Tibial nerve (tissue), 3 donors: Measurements from ENCODE around the gene RAD51D.

Experiments used
- POLR2A ChIP-seq, 2 donors: fragments of 450-650 bp; IDR thresholded peaks; one replicate each; pipeline ENCODE4 v1.6.1; 2017; ENCODE audit warnings: antibody characterized with exemption in 2 of 2, mild to moderate bottlenecking in 2 of 2, moderate library complexity in 2 of 2
- TF ChIP-seq, protein P1 (sequence below), 5 experiments: fragments of 200-600 bp in 3 of 5; fragments of 450-650 bp in 2 of 5; sonication (generic) in 3 of 5; IDR thresholded peaks; one replicate each; pipeline ENCODE4 v1.5.1; 2016 to 2019; ENCODE audit warnings: antibody characterized with exemption in 5 of 5, mild to moderate bottlenecking in 3 of 5, moderate library complexity in 2 of 5

GRCh38 chr17:35167046-35167445 is 47.4 kb upstream of the RAD51D start:
- TF ChIP-seq, protein P1, sequence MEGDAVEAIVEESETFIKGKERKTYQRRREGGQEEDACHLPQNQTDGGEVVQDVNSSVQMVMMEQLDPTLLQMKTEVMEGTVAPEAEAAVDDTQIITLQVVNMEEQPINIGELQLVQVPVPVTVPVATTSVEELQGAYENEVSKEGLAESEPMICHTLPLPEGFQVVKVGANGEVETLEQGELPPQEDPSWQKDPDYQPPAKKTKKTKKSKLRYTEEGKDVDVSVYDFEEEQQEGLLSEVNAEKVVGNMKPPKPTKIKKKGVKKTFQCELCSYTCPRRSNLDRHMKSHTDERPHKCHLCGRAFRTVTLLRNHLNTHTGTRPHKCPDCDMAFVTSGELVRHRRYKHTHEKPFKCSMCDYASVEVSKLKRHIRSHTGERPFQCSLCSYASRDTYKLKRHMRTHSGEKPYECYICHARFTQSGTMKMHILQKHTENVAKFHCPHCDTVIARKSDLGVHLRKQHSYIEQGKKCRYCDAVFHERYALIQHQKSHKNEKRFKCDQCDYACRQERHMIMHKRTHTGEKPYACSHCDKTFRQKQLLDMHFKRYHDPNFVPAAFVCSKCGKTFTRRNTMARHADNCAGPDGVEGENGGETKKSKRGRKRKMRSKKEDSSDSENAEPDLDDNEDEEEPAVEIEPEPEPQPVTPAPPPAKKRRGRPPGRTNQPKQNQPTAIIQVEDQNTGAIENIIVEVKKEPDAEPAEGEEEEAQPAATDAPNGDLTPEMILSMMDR (IDR thresholded peaks at IDR 0.05) = no peak
- no peak for TF ChIP-seq POLR2A (IDR thresholded peaks at IDR 0.05)
